8988T (cell line): ENCODE data around the gene RARRES1.
A peak's percentile ranks its signal among the peaks of the same experiment; 100 is the strongest.

Experiments used
- DNase-seq: peaks from one replicate; pipeline ENCODE4 v3.0.0; 2011

RARRES1 gene

DNA sequence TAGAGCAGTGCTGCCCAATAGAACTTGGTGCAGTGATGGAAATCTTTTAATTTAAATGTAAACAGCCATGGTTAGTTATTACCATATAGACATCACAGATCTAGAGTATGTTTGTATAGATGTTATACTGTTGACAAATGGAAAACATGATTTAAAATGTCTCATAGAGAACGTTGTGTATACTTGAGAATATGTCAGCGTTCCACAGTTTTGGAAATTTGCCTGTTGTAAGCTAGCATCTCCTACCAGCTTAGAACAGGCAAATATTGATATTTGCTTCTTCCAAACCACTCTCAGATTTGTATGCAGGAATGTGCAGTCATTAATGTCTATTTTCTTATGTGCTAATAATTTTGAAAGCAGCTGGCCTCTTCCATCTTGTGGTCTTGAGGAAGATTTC lies 51.4 kb downstream of the RARRES1 start:
- no peak for DNase-seq

DNA sequence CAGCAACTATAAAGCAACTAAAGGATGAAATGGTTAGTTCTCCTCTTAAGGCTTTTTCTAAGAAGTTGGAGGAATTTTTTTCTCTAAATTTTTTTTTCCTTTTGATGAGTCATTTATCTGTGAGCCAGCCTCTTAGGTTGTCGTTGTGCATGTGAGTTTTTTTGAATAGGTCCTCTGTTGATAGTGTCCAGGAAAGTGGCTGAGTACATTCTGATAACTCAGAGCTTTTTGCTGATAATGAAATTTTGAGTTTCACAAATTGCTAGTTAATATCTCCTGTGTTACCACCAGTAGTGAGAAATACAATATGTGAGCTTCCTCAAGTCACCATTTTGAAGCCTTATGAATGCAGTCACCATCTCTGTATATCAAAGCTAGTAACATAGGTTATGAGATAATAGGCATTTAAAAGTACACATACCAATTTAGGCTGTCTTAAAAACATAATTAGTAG lies 52.7 kb downstream of the RARRES1 start:
- no peak for DNase-seq

DNA sequence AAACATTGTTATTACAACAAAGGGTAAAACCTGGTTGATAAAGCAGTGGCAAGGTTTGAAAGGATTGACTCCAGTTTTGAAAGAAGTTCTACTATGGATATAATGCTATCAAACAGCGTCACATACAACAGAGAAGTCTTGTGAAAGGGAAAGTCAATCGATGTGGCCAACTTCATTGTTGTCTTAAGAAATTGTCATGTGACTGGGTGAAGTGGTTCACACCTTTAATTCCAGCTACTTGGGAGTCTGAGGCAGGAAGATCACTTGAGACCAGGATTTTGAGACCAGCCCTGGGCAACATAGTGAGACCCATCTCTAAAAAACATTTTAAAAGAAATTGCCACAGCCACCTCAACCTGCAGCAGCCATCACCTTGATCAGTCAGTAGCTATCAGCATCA lies 53.6 kb downstream of the RARRES1 start:
- no peak for DNase-seq

DNA sequence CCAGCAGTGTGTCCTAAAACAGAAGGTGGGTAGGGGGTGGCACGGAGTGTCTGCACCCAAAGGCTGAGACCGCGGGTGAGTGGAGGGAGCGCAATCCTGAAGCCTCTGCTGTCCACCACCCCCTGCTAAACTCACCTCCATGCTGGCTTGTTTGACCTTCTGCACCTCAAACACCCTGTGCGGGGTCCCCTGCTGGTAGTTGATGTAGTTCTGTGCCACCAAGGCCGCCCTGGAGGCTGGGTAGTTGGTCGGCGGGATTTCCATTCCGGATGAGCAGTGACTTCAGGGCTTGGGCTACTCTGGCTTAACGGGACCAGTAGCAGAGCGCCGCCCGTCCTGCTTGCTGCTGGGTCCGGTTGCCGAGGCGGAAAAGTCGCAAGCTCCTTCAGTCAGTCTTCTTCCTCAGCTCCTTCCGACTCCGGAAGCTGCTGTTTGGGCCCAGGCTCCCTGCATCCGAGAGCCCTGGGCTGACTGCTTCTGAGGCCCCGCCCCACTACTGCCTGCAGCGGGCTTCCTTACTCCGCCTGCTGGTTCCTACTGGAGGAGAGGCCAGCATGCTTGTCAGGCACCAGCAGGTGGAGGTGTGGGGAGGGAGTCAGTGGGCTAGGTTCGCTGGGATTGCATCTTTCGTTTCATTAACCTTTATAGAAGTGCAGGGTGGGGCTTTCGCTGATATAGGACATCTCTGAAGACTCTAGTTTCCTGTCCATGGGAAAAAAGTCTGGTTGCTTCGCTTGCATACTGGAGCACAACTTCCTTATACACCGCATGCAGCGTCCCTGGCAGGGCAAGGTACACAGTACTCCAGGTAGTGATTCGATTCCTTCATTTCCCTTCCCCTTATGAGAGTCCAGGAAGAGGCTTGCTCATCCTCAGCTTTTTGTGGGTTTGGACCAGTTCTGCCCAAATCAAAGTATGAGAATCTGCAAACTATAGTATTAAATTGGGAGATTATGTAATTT lies 59.8 kb downstream of the RARRES1 start, which contains the start of gene LXN:
TSS of gene LXN (minus strand) at position 434 of the 962 bp plus-strand sequence. CDS start at position 264, 170 bp downstream.
- DNase-seq: peak; percentile 76

DNA sequence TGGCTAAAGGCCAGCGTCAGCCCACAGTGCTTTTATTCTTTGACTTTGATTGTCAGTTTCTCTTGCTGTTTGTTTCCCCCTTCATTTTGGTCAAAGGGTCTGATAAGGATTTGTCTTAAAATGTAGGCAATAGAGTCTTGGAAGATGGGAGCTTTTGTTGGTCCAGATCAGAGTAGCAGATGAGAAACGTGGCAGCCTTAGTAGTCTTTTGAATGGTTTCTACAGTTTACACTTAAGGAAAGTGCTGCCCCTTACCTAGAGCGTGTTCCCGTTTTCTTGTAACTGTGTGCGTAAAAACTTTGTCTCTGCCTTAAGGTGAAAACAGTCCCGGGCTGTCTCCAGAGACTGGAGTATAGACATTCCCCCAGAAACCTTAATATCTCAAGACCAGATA lies 60.4 kb downstream of the RARRES1 start:
- no peak for DNase-seq

DNA sequence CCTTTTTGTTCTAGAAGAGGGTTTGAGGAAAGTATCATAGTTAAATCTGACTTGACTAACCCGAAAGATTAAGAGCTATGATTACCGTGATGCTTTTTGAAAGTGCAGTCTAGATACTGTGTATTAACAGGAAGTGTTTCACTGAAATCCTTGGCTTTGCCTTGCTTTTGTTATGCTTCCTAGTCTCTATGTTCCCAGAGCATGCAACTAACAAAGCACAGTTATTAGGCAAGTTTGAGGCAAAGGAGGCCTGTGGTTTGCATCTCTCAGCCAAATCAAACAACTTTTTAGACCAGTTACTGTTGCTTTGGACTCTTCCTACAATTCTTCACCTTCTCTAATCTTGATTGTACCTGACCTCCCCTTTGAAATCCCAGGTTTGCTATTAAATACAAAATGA lies 63.8 kb downstream of the RARRES1 start:
- DNase-seq: no peak

DNA sequence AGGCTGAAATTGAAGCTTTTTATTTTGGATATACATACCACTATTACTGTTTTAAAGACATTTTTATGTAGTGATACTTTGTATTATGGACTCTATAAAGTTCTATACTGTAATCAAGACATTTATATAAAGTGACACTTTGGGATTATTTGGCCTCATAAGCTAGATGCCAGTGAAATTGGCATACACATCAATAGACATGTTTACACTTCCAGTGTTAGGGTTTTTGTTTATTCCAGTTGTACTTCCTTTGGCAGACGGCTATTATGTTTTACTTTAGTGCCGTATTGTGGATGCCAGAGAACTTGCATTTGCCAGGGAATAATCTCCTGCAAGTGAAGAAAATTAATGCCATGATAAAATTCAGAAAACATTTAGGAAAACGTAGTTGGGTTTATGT lies 65.8 kb downstream of the RARRES1 start:
- DNase-seq: no peak

DNA sequence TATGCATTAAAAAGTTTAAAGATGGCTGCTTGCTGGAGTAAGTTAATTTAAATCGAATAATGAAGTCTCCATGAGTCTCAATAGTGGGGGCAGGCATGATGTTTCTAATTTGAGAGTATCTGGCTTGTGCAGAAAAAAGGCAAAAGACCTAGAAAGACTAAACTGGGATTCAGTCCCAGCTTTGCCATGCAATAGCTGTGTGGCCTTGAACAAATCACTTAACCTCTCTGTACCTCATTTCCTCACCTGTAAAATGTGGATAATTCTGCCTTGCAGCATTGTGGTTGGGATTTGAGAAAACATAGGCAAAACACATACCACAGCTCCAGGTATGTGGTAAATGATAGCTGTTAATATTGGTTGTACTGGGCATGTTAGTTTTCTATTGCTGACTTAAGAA lies 68.4 kb downstream of the RARRES1 start:
- no peak for DNase-seq

DNA sequence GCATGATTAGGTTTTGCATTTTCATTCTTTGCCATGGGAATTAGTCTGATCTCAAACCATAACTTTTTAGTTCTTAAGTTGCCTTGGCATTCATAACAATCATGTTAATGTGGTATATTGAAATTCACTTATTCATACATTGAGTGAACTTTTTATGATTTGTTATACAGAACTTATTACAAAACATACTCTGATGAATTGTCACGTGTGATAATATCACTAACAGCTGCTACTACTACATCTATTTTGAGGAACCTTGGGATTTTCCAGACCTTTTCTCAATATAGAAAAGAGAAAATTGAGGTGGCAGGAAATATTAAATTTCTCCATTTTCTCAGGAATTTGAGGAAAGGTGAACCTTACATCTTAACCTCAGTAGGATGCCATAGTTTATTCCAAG lies 69.0 kb downstream of the RARRES1 start:
- DNase-seq: no peak

DNA sequence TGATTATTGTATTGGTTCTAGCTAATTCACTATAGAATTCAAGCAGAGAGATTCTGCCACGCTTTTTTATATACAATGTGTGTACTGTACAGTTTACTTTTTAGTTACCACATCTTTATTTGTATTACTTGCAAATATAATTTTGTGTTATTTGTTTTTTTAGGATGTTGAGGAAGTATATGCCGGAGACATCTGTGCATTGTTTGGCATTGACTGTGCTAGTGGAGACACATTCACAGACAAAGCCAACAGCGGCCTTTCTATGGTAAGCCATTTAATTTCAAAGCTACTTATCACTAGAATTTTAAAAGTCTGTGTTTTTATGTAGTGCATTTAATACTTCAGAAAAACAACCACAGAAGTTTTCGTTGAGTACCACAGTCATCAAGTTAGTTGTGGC lies 71.5 kb downstream of the RARRES1 start:
- DNase-seq: no peak

DNA sequence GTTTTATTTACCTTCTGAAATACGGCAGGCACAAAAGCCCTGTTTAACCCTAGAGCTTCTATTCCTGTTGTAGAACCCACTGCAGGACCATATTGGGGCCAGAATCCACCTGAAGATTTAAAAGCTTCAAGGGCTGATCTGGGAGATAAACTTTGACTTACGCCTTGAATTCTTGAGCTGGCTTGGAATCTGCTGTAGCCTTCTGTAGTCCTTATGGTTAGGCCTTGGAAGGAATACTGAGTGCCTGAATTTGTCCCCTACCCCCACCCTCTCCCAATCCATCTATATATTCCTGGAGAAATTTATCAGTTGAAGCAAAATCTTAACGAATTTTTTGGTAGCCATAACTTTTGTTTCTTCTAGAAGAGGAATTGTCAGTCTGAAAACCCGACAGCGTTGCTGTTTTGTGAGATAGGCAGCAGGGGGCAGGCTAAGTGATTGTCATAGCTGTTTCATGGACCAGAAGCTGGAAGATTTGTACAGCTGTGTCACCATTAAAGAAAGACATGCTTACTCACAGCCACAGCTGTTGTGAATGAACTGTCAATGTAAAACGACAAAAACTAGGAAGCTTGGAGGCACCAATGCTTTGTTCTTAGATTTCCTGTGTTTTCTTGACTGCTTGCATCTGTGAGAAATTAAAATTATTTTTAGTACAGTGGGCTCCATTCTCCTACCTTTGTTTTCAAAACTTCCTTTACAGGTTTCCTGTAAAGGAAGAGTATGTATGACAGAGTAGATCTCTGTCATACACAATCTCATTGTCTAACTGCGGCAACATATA lies 72.6 kb downstream of the RARRES1 start:
- DNase-seq: no peak

DNA sequence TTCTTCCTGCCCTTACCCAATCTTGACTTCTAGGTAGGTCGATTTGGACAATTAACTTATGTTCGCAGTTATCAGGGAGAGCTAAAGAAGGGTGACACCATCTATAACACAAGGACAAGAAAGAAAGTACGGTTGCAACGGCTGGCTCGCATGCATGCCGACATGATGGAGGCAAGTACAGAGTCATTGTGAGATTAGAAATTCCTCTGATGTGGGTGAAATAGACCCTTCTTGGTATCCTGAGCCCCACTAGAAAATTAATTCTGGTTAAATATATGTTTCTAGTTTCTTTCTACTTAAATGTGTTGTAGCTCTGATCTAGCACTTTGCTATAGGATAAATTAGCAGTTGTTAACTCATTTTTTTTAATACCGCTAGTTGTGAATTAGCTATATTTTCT lies 73.4 kb downstream of the RARRES1 start:
- DNase-seq: no peak

DNA sequence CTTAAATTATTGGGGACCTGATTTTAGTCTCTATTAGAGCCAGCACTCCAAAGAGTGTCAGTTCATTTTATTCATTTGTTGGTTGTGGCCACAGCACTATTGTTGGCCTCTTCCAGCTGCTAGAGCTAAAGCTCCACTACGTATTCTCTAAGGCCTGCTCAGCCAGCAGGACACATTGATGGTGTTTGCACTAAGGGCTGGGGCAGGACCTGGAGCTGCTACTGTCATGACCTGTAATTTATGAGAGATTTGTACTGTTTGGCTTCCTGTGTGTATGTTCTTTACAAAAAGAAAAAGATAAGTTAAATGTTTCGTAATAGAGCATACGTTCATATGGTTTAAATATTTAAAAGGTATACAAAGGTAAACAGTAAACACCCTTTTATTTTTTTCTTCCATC lies 79.8 kb downstream of the RARRES1 start:
- DNase-seq: no peak

DNA sequence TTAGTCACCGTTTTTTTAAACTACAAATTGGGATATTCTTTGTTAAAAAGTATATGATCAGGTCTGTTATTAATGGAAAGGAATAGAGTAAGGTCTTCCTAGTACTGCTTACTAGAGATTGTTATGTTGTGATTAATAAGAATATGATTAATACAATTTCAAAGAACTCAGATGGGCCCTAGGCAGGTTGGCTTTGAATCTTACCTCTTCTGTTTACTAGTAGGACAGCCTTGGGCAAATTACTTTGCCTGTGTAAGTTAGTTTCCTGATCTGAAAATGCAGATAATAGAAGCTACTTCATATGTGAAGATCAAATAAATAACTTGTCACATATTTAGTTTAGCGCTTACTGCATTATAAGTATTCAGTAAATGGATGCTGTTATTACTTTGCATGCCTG lies 81.1 kb downstream of the RARRES1 start:
- DNase-seq: no peak

DNA sequence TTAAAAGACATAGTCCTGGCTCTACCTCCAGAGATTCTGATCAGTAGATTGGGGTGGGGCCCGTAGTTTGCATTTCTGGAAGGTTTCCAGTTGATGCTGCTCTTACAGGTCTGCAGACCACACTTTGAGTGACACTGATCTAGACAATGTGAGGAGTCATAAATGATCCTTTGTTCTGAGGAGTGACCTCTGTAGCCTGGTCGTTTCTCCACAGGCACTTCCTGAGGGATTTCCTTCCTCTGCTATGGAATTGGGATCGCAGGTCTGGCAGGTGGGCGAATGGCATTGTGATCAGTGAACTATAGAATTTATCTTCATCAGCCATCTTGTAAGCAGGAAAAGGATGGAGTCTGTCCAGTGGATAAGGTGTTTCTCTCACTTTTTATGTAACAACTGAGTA lies 82.5 kb downstream of the RARRES1 start:
- no peak for DNase-seq
